Measurements from ENCODE around the gene PCMT1. TPM values are rescaled to one million over a fixed set of nuclear protein-coding genes. Genes with fewer than 3 reads are reported as not detected.

PCMT1 gene
- polyA plus RNA-seq, 3 donors = 84.8 to 315 (median 262) TPM

- Mint-ChIP-seq H3K36me3 (peaks cover 0 to 4% of the 10 kb centered on the region in 2 donors), H3K4me1 (no peaks in the 10 kb centered on the region), H3K9me3 (peaks cover 0 to 4% (median 0%) of the 10 kb centered on the region in 7 donors), H3K27ac (no peak overlapping the region), H3K27me3 (ENCODE audit: low read depth in 3 of 3) (no peaks in the 10 kb centered on the region), H3K4me3 (no peak overlapping the region)
- 89% methylated on average over 4 of the region's 7 CpGs for WGBS (ENCODE audit: insufficient coverage)
- Histone ChIP-seq H3K9ac (ENCODE audit: insufficient read depth, low read length, poor library complexity, severe bottlenecking) (no peak overlapping the region), H3K79me2 (ENCODE audit: insufficient read depth, low read length) (no peaks in the 10 kb centered on the region), H3K4me3 (replicated peaks in 1 of 3; ENCODE audit: low read depth in 2 of 3, low read length in 3 of 3) (no peak overlapping the region), H3K36me3 (replicated peaks in 1 of 2; ENCODE audit: control insufficient read depth in 1 of 2, insufficient read depth in 2 of 2, low read length in 2 of 2) (no peaks in the 10 kb centered on the region), H3K9me3 (replicated peaks in 1 of 2; ENCODE audit: control insufficient read depth in 1 of 2, insufficient read depth in 1 of 2, low read length in 2 of 2) (no peaks in the 10 kb centered on the region), H2AFZ (ENCODE audit: insufficient read depth, low read depth, low read length, poor library complexity, severe bottlenecking) (no peak overlapping the region), H3K4me1 (ENCODE audit: control insufficient read depth in 1 of 2, insufficient read depth in 2 of 2, low read length in 2 of 2) (no peaks in the 10 kb centered on the region), H4K20me1 (ENCODE audit: insufficient read depth, low read length) (no peaks in the 10 kb centered on the region), H3K4me2 (replicated peaks; ENCODE audit: extremely low read depth, low read length, poor library complexity, severe bottlenecking) (no peak overlapping the region), H3K27me3 (ENCODE audit: control insufficient read depth in 2 of 2, insufficient read depth in 2 of 2, low read length in 2 of 2) (no peaks in the 10 kb centered on the region), H3K27ac (ENCODE audit: low read depth in 1 of 2, low read length in 2 of 2) (no peak overlapping the region)
- TF ChIP-seq CTCF (IDR thresholded peaks at IDR 0.05) = no peak
- intact Hi-C loops (cut with micrococcal nuclease) = loop anchor here in 1 of 2 donors (5.0 kb wide), 2 partner anchors 96 to 186 kb away; no protein-coding TSS in a partner anchor
- no peak for DNase-seq
These were observed 81.3 kb downstream of the PCMT1 start for GRCh38 chr6:149830731-149831307.

GRCh38 chr6:149831308-149831820, 81.8 kb downstream of the PCMT1 start:
- Mint-ChIP-seq H3K27ac (no peak overlapping the region), H3K27me3 (ENCODE audit: low read depth in 3 of 3) (no peaks in the 10 kb centered on the region), H3K36me3 (peaks cover 0 to 5% of the 10 kb centered on the region in 2 donors), H3K4me3 (no peak overlapping the region), H3K4me1 (no peaks in the 10 kb centered on the region), H3K9me3 (peaks cover 0 to 4% (median 0%) of the 10 kb centered on the region in 7 donors)
- H3K4me1 ChIP-seq (ENCODE audit: control insufficient read depth in 1 of 2, insufficient read depth in 2 of 2, low read length in 2 of 2) = no peaks in the 10 kb centered on the region
- H3K4me2 ChIP-seq (replicated peaks; ENCODE audit: extremely low read depth, low read length, poor library complexity, severe bottlenecking) = no peak overlapping the region
- WGBS (ENCODE audit: insufficient coverage) = 100% methylated on average over 3 of the region's 6 CpGs
- H3K27ac ChIP-seq (ENCODE audit: low read depth in 1 of 2, low read length in 2 of 2) = no peak overlapping the region
- H3K36me3 ChIP-seq (replicated peaks in 1 of 2; ENCODE audit: control insufficient read depth in 1 of 2, insufficient read depth in 2 of 2, low read length in 2 of 2) = no peaks in the 10 kb centered on the region
- no peaks in the 10 kb centered on the region for H3K79me2 ChIP-seq (ENCODE audit: insufficient read depth, low read length)
- TF ChIP-seq CTCF (IDR thresholded peaks at IDR 0.05) = no peak
- DNase-seq = no peak
- no peak overlapping the region for H3K4me3 ChIP-seq (replicated peaks in 1 of 3; ENCODE audit: low read depth in 2 of 3, low read length in 3 of 3)
- H3K9ac ChIP-seq (ENCODE audit: insufficient read depth, low read length, poor library complexity, severe bottlenecking) = no peak overlapping the region
- H2AFZ ChIP-seq (ENCODE audit: insufficient read depth, low read depth, low read length, poor library complexity, severe bottlenecking) = no peak overlapping the region
- intact Hi-C loops (cut with micrococcal nuclease) = loop anchor here in 1 of 2 donors (5.0 kb wide), 2 partner anchors 96 to 186 kb away; no protein-coding TSS in a partner anchor
- H4K20me1 ChIP-seq (ENCODE audit: insufficient read depth, low read length) = no peaks in the 10 kb centered on the region
- no peaks in the 10 kb centered on the region for H3K27me3 ChIP-seq (ENCODE audit: control insufficient read depth in 2 of 2, insufficient read depth in 2 of 2, low read length in 2 of 2)
- H3K9me3 ChIP-seq (replicated peaks in 1 of 2; ENCODE audit: control insufficient read depth in 1 of 2, insufficient read depth in 1 of 2, low read length in 2 of 2) = no peaks in the 10 kb centered on the region
